Right lobe of liver (tissue), 6 donors: ENCODE data around the gene TPD52L2. TPM values are rescaled to one million over a fixed set of nuclear protein-coding genes. Genes with fewer than 3 reads are reported as not detected.

Experiments
- ATAC-seq, 4 donors: fragments of 200-7000 bp; cut with Tn5 transposase; one replicate each; pipeline ENCODE4 v1.9.1; 2020; ENCODE audit warnings: mild to moderate bottlenecking in 4 of 4, moderate library complexity in 4 of 4
- DNase-seq, 3 donors: peaks; one replicate each; pipeline ENCODE4 v3.0.0-alpha.2; 2020
- H3K27ac ChIP-seq, 3 donors: fragments of 200-600 bp; one replicate each; pipeline ENCODE4 v1.8.0; 2022
- H3K27me3 ChIP-seq, 2 donors: fragments of 200-600 bp; one replicate each; pipeline ENCODE4 v1.8.0; 2022
- H3K36me3 ChIP-seq, 4 donors: fragments of 200-600 bp; sonication (generic) in 1 of 4; one replicate each; pipeline versions ENCODE4 v1.5.1 to v1.8.0; 2017 to 2022; ENCODE audit warnings: control low read depth in 1 of 4
- H3K4me1 ChIP-seq, 4 donors: fragments of 200-600 bp; sonication (generic) in 1 of 4; one replicate each; pipeline versions ENCODE4 v1.5.1 to v1.8.0; 2017 to 2022; ENCODE audit warnings: control low read depth in 1 of 4
- H3K4me3 ChIP-seq, 3 donors: fragments of 200-600 bp; one replicate each; pipeline ENCODE4 v1.8.0; 2022
- H3K9me3 ChIP-seq, 4 donors: fragments of 200-600 bp; sonication (generic) in 1 of 4; one replicate each; pipeline versions ENCODE4 v1.5.1 to v1.8.0; 2017 to 2022; ENCODE audit warnings: control low read depth in 1 of 4
- CTCF ChIP-seq, 4 donors: fragments of 200-600 bp in 3 of 4; fragments of 450-650 bp in 1 of 4; IDR thresholded peaks; one replicate each; pipeline versions ENCODE4 v1.5.1 to v1.8.0; 2016 to 2022; ENCODE audit warnings: antibody characterized with exemption in 4 of 4, mild to moderate bottlenecking in 2 of 4
- POLR2A ChIP-seq: fragments of 450-650 bp; IDR thresholded peaks from one replicate; pipeline ENCODE4 v1.6.1; 2017; ENCODE audit warnings: antibody characterized with exemption, mild to moderate bottlenecking
- WGBS: methylation state at CpG from one replicate; pipeline ENCODE4 v1.1.6; 2018; ENCODE audit warnings: low coverage, low lambda C conversion rate; ENCODE audit not compliant: insufficient coverage; ENCODE audit errors: missing lambda C conversion rate; 5-methylcytosine and 5-hydroxymethylcytosine counted together
- intact Hi-C, 2 donors: fragments of 100-400 bp; cut with DNase I; formaldehyde crosslinking; loops; one replicate each; pipeline versions ENCODE4 v1.11.2 to v1.14.1; 2022
- total RNA-seq, 6 experiments: library from RNA; depleted of rRNA in 2 of 6; stranded (reverse); fragments of >200 nt in 2 of 6; fragmentation: NEBNext Ultra II Directional in 3 of 6; extraction: Animal tissue kit (Norgen Biotek cat#: 25700) in 3 of 6; gene quantifications; one replicate each; pipeline versions ENCODE4 v1.1.0 to v1.2.4, GENCODE V29; 2016 to 2023
- donor health status: DM: no; HTN: yes; CAD: no.
- donor health status: DM: no; HTN: no; CAD: no.
- donor health status: DM: no; HTN: no; CAD: no.
- donor health status: DM: no; HTN: yes; CAD: no.
- donor health status: DM: no; HTN: yes; CAD: no.

The TPD52L2 gene
- total RNA-seq, 6 experiments from 2014 or later, result 20.1 to 46.8 (median 30.5) TPM

GRCh38 chr20:63861365-63861934, 3.6 kb upstream of the TPD52L2 start, which contains the start of gene ABHD16B:
Gene ABHD16B (plus strand): TSS chr20:63861498. CDS start chr20:63861541, 43 bp downstream.
- Histone ChIP-seq H3K4me3 (no peak within 1 kb of the TSS), H3K27me3 (no peaks in the 10 kb centered on the region), H3K27ac (no peak within 1 kb of the TSS), H3K9me3 (no peaks in the 10 kb centered on the region), H3K4me1 (peaks cover 0 to 18% (median 5%) of the 10 kb centered on the region in 4 donors), H3K36me3 (peaks cover 0 to 8% (median 0%) of the 10 kb centered on the region in 4 donors)
- intact Hi-C loops, result no loop called here
- TF ChIP-seq POLR2A (no peak), CTCF (IDR thresholded peaks at IDR 0.05) (no peak)
- DNase-seq (no peak), ATAC-seq (no peak)
- WGBS, result 60% methylated on average over 1 of the region's 59 CpGs

GRCh38 chr20:63861981-63862901, 2.8 kb upstream of the TPD52L2 start:
- ATAC-seq (no peak), DNase-seq (peak in 1 of 3 donors; percentile 42)
- no peak for TF ChIP-seq CTCF (IDR thresholded peaks at IDR 0.05)
- TF ChIP-seq POLR2A, result no peak
- no peak overlapping the region for H3K4me3 ChIP-seq
- H3K9me3 ChIP-seq, result no peaks in the 10 kb centered on the region
- H3K4me1 ChIP-seq, result peaks cover 0 to 22% (median 5%) of the 10 kb centered on the region in 4 donors
- H3K36me3 ChIP-seq, result peaks cover 0 to 8% (median 0%) of the 10 kb centered on the region in 4 donors
- WGBS, result 90% methylated on average over 2 of the region's 95 CpGs
- no peak overlapping the region for H3K27ac ChIP-seq
- no peaks in the 10 kb centered on the region for H3K27me3 ChIP-seq
- intact Hi-C loops, result no loop called here

- Histone ChIP-seq H3K4me1 (peaks cover 0 to 22% (median 5%) of the 10 kb centered on the region in 4 donors), H3K9me3 (no peaks in the 10 kb centered on the region), H3K4me3 (peak overlapping the region; percentile 85 to 99 (median 97)), H3K27me3 (no peaks in the 10 kb centered on the region), H3K36me3 (peaks cover 0 to 8% (median 0%) of the 10 kb centered on the region in 4 donors), H3K27ac (peak overlapping the region; percentile 84 to 89 (median 89))
- WGBS, result no CpG with 5 or more reads among the region's 18 CpGs
- DNase-seq (no peak), ATAC-seq (no peak)
- intact Hi-C loops, result no loop called here
- TF ChIP-seq CTCF (IDR thresholded peaks at IDR 0.05) (no peak), POLR2A (no peak)
Measured at GRCh38 chr20:63863021-63863797, 1.9 kb upstream of the TPD52L2 start.

GRCh38 chr20:63863798-63864544, 1.1 kb upstream of the TPD52L2 start:
- Histone ChIP-seq H3K4me3 (peak overlapping the region; percentile 85 to 99 (median 97)), H3K9me3 (no peaks in the 10 kb centered on the region), H3K27me3 (no peaks in the 10 kb centered on the region), H3K27ac (peak overlapping the region; percentile 84 to 89 (median 89)), H3K4me1 (peaks cover 0 to 22% (median 5%) of the 10 kb centered on the region in 4 donors), H3K36me3 (peaks cover 0 to 13% (median under 1%) of the 10 kb centered on the region in 4 donors)
- intact Hi-C loops, result no loop called here
- DNase-seq (peak; percentile 90 to 93 (median 91)), ATAC-seq (peak; percentile 75 to 80 (median 78))
- 0% methylated on average over 16 of the region's 38 CpGs for WGBS
- TF ChIP-seq CTCF (IDR thresholded peaks at IDR 0.05) (peak; percentile 59 to 76 (median 70)), POLR2A (peak; percentile 43)
